NCI-H2107 (cell line): ENCODE measurements around the gene ZC3H8.
"Not testable (repeated sequence)": the region's sequence is repeated elsewhere in the genome, so short reads cannot be mapped to it uniquely, and the experiment has no call there.

Source experiments
- DNase-seq: peaks from one replicate; lab custom pipeline; 2025; lab: John Stamatoyannopoulos, UW

Gene ZC3H8

DNA sequence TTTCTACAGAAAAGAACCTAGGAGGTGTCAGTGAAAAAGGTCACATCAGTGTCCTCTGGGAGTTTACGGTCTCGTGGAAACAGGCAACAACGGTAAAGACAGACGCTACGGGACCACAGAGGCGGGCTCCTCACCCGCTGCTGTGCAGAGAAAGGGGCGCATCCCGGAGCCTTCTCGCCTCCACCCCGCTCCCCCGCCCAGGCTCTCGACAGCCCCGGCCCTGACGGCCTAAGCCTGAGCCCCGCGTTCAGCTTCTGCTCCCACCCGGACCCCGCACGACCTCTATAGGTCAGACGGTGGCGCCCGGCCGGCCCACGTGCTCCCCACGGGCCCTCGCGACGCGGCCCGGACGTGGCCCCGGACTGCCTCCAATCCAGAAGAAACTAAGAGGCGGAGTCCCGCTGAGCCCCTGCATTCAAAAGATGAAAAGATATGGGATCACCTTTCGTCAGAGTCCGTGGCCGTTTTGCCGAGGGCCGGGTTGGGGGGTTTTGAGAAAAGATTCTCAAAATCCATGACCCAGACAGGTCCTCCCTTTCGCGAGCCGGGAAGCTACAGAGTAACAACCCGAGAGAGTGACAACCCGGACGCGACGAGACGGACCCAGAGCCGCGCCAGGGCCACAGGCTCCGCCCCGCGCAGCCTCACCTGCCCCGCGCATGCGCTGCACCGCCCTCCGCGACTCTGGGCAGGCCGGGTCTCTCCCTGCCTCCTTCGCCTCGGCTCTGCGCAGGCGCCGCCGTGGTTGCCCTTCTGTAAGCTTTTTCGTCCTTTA lies at the start of gene ZC3H8:
TSS of gene ZC3H8 (minus strand) at position 577 of the 775 bp plus-strand sequence. CDS start at position 516, 61 bp downstream.
- peak; percentile 75 for DNase-seq

- no peak for DNase-seq
Measured at GRCh38 chr2:112304298-112304941, 49.6 kb upstream of the ZC3H8 start.

- DNase-seq: no peak
Measured at GRCh38 chr2:112301973-112302372, 47.1 kb upstream of the ZC3H8 start.

DNA sequence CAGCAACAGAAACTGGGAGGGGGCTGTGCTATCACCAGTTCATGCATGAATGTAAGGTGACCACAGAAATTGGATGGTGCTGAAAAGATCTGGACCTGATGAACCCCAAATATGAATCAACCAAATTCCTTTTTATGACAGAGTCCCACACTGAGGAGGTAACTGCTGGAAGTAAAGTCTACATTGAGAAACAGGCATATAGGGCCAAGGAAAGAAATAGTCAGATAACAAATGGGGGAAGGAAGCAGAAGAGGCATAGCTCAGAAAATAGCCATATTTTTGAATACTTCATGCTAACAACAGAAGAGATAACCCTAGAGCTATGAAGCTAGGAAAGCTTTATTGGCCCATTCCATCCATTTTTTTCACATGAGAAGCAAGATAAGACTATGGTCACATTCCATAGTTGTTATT lies 46.3 kb upstream of the ZC3H8 start:
- DNase-seq: no peak

DNA sequence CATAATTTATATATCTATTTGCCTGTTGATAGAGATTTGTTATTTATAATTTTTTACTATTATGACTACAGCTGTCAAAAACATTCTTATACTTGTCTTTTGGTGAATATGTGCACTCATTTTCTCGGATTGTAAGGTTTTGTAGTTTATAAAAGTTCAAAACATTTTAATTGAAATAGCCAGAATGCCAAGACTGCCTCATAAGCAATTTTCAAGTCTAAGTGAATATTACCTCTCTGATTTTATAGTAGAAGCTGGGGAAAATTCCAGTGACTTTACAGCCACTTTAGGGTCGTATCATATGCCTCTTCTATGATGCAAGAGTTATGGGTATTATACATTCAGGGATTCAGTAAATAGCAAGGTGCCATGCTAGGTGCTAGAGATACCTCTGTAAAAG lies 41.6 kb upstream of the ZC3H8 start:
- DNase-seq: no peak

DNA sequence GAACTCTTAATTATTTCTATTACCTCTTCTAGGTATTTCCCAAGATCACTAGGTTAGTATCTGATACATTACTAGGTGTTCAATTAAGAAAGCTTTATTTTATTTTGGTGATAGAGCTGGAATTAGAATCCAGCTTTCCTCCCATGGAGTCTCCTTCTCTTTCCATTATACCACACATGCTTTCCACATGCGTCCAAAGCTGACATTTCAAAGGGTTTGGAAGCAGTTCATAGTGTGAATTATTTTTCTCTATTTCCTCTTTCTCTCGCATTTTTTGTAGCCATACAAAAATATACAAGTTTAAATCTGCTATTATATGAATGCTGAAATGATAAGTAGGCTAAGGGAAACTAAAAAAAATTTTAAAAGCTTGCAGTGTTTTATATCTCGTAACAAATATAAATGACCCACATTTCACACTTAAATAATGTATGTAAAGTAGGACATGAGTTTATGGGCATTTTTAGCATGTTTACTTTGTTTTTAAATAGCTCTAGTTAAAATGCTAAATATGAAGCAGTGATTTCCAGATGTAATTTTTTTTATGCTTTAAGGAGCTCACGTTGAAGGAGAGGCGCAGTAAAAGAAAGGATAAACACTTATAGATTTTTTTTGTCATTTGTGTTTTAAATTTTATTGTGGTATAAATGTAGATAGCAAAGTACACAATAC lies 40.7 kb upstream of the ZC3H8 start:
- DNase-seq: no peak

DNA sequence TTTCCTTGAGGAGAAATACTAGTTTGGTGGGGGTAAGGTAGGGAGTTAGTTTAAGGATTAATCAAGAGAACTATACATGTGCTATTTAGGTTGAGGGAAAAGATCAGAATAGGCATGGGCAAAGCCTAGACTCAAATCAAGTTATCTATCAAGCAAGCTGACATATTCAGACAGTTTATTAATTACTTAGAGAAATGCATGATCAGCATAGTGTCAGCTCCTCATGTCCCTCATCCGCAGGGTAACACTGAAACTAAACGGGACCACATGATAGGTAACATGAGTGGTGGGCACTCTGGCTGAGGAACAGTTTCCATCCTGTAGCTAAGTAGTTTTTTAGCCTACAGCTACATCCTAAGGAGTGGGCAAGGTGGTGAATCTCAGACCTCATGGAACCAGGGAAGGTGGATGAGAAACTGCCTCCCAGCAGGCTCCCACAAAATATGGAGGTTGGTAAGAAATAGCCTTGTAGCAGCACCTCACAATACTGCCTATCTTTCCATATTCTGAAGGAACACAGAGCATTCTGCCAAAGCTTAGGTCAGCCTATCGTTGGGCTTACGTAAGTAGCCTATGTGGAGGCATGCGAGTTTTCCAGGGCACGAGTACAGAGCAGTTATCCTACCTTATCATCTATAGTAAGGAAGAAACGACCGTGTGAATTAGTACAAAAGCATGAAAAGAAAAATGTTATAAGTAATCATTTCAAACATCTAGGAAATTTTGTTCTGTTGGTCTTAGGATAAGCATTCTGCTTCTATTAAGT lies 39.0 kb upstream of the ZC3H8 start:
- no peak for DNase-seq

DNA sequence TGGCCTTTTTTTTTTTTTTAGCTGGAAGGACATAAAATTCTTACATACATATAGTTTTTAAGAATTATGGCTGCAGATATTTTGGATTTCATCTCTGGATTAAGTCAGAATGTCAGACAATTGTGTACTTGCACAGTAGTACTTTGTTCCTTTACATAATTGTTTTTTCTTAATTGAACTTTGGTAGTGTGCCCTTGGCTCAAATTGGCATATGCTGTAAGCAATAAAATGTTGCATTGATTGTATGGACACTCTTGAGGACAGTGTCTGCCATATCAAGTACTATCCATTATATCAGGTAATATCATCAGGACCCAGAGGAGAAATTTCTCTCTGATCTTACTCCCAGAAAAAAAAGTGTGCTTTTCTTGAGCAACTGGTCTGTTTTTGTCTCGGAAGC lies 35.8 kb upstream of the ZC3H8 start:
- no peak for DNase-seq

DNA sequence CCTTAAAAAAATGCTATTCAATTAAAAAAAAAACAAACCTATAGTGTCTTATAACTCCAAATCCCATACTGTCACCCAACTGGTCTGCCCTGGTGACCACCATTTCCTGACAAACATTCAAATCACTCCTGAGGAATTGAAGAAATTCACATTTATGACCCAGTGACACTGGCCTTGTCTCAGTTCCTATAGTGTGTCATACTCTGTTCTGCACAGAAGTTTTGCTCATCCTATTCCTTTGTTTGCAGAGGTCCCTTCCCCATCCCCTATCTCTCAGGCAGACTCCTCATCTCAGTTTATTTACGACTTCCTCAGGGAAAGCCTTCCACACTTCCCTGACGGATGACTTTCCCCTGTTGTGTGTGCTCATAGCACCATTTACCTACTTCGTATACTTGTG lies 35.2 kb upstream of the ZC3H8 start:
- no peak for DNase-seq

DNA sequence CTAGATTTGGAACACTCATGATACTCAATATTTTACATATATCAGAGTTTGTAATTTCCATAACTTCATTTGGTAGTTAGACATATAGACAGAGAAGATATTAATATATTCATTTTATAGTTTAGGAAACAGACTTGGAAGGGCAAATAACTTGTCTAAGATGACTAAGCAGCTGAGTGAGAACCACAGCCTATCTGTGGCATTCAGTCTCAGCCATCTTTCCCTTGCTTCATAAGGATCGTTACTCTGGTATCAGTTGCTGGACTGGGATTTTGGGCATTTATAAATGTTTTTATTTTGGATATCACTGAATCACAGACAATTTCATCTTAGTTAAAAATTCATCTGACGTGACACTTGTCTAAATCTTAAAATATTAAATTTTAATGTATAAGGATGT lies 28.7 kb upstream of the ZC3H8 start:
- not testable (repeated sequence) for DNase-seq

DNA sequence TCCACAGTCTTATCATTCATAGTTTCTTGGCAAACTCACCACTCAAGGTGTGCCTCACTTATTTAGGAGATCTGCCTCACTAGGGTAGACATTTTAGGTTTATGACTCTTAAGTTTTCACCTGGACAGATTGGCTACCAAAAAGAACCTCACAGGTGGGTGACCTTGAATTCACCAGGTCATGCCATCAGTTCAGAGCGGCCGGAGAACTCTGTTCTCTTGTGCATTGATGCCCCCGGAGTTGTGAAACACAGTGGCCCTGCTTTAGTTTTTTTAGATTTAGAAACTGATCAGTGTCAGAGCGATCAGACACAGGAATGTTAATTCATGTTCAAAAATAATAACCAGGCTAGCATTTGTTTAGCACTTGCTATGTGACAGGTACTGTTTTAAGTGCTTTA lies 27.2 kb upstream of the ZC3H8 start:
- not testable (repeated sequence) for DNase-seq

DNA sequence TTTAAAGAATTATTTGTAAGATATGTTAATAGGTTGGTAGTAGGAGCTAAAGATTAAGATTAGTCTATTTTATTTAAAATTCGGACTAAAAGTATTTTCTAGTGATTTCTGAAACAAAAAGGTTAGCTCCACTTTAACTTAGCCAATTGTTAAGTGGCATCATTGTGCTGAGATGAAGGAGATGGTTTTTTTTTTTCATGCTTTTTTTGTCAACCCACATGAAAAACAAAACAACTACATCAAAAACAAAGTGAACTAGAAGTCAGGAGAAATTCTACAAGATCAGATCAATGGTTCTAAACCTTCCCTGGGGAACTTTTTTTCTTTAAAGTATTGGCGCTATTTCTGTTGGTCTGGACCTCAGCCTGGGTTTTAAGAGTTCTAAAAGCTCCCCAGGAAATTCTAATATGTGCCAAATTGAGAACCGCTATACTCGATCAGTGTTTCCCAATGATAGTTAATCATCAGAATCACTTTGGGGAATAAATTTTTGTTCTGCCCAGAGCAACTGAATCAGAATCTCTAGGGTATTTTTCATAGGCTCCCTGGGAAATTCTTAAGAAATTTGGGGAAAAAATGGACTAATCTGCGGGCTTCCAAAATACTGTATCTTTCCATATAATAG lies 22.9 kb upstream of the ZC3H8 start:
- DNase-seq: no peak

DNA sequence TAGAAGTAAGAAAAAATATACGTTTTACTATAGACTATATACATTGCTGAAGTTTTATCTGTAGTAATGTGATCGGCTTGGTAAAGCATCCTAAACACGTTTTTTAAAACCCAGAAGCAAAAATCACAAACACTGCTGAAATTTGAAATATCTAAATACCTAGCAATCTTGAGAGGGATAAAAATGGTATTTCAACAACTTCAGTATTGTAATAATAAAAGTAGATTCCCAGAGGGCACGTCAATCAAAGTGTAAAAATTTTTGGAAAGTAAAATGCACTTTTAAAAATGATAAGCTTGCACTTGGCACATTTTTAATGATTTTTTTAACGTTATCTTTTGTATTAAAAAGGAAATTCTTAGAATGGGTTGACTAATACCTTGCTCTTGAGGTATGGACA lies 22.1 kb upstream of the ZC3H8 start:
- no peak for DNase-seq

DNA sequence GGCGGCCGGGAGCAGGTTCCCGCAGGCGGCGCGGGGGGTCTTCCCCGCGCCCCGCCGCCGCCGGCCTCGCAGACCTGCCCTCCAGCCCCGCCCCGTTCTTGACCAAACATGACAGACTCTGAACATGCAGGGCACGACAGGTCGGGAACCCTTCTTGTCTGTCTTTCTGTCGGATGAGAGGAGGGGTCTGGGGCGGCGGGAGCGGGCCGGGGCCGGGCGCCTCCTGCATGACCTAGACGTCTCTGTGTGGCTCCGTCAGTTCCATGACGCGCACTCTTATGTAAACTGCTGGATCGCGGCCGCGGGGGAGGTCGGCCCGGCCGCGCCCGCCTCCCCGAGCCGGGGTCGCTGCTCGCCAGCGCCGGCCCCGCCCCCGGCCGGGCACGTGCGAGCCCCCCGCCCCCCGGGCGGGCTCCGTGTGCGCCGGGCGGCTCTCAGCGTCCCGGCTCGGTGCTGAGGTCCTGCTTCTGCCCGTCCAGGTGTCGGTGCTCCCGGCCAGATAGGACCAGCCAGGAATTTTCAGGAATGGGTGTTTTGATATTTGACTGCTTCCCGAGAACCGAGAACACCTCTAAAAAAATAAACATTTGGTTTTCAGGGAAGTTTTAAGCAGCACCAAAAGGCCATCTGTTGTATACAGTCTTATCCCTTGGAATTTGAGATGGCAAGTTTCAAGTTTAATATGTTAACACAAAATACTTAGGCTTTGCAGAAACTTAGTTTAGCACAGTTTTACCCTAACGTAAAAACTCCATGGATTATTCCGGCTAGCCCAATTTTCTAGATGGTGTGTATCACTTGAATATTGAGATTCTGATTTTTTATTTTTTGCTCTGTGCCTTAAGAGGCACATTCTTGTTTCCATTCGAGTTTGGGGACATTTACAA lies 21.3 kb upstream of the ZC3H8 start:
- DNase-seq: peak; percentile 21

- DNase-seq: peak; percentile 96
Measured at GRCh38 chr2:112275311-112275886, 20.6 kb upstream of the ZC3H8 start, which contains the start of gene ZC3H6. TSS of gene ZC3H6 (plus strand) at chr2:112275597. CDS start at chr2:112275995, 398 bp downstream.

DNA sequence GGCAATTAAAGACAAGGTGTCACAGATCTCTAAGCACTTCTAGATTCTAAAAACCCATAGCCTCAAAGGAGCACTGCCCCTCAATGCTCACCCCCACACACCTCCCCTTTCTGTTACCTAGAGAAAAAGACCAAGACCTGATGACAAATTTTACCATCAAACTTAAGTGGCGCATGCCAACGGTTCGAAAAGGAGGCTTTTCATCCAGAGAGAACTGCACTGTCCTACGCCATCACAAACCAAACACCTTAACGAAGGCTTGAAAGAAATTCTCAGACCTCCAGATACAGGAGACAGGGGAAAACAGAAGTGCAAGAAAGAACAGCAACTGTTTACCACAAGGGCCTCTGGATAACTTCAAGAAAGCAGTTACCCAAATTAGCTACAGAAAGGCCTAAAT lies 18.5 kb upstream of the ZC3H8 start:
- no peak for DNase-seq

DNA sequence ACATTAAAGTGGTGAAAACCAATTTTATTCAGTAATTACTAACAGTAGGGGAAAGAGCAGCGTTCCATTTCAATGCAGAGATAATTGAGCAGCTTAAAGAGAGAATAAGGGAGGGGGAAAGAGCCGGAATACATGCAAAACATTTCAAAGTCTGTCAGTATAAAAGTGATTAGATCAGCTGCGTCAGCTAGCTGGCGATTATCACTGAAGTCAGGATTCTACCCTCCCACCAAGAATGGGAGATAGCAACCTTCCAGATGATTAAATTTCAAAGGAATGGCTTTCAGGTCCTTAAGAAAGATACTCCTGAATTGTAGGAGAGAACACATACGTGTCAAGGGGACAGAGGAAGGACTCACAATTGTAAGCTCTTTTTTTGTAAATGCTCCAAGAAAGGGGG lies 17.8 kb upstream of the ZC3H8 start:
- no peak for DNase-seq

DNA sequence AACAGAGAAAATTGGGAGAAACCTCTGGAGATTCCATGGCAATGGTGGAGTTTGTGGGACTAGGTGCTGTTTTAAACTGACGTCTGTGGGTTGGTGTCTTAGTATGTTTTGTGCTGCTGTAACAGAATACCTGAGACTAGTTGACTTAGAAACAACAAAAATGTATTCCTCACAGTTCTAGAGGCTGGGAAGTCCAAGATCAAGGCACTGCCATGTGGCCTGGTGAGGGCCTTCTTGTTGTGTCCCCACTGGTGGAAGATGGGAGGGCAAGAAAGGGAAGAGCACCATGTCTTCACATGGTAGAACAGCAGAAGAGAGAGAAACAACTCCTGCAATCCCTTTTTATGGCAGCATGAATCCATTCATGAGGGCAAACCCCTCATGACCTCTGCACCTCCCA lies 13.7 kb upstream of the ZC3H8 start:
- DNase-seq: no peak

DNA sequence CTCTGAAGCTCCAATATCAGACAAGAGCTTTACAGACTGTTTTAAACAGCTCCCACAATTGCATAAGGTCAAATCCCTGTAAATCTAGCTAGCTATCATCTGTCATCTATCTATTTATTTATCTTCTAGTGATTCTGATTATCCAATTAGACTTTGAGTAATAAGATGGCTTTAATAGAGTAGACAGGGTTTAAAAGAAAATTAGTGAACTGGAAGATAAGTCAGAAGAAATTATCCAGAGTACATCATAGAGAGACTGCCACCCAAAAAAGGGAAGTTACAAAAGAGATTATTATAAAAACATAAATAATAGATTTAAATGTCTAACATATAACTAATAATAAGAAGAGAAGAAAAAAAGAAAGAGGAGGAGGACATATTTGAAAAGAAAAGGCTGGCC lies 8.0 kb upstream of the ZC3H8 start:
- DNase-seq: no peak

GRCh38 chr2:112260295-112260625 lies 5.4 kb upstream of the ZC3H8 start:
- DNase-seq: no peak
